ENCODE results near the gene ATOSB. TPM values are rescaled to one million over a fixed set of nuclear protein-coding genes. Genes with fewer than 3 reads are reported as not detected.

Gene ATOSB
- total and polyA plus RNA-seq, 2 experiments from 2014 or later: 2.3 to 6.1 TPM

GRCh38 chr9:35140093-35140492, 24.4 kb upstream of the ATOSB start:
- no peaks in the 10 kb centered on the region for H3F3A ChIP-seq (replicated peaks; ENCODE audit: low read depth)
- H3K27me3 ChIP-seq (ENCODE audit: insufficient read depth): no peaks in the 10 kb centered on the region
- Mint-ChIP-seq H3K36me3 (ENCODE audit: low read depth) (peaks cover 19% of the 10 kb centered on the region), H3K9me3 (peaks cover 61% of the 10 kb centered on the region), H3K4me3 (no peak overlapping the region), H3K4me1 (no peaks in the 10 kb centered on the region), H3K27me3 (ENCODE audit: insufficient read depth, low read depth, poor library complexity) (peaks cover 8% of the 10 kb centered on the region), H3K27ac (no peak overlapping the region)
- H3K79me2 ChIP-seq (replicated peaks; ENCODE audit: insufficient read depth): no peaks in the 10 kb centered on the region
- H3K4me1 ChIP-seq (ENCODE audit: insufficient read depth): no peaks in the 10 kb centered on the region
- H3K4me2 ChIP-seq: no peak overlapping the region
- no peak overlapping the region for H3K4me3 ChIP-seq
- no peaks in the 10 kb centered on the region for H4K20me1 ChIP-seq (replicated peaks; ENCODE audit: insufficient read depth)
- H3K9me2 ChIP-seq (ENCODE audit: insufficient read depth): no peaks in the 10 kb centered on the region
- no peak for ATAC-seq
- peaks cover 16% of the 10 kb centered on the region; the same call in 1 of the 2 replicates for H3K36me3 ChIP-seq (ENCODE audit: insufficient read depth)
- H3K27ac ChIP-seq (ENCODE audit: low read depth): no peak overlapping the region
- DNase-seq (ENCODE audit: low spot score): no peak
- TF ChIP-seq ZNF462 (CRISPR knock-in tag; IDR thresholded peaks at IDR 0.05): no peak
- no peak for TF ChIP-seq POLR2AphosphoS5 (IDR thresholded peaks at IDR 0.05; ENCODE audit: low read depth)
- TF ChIP-seq ETS1 (IDR thresholded peaks at IDR 0.05): no peak
- TF ChIP-seq CTCF (conservative IDR thresholded peaks at IDR 0.05; ENCODE audit: low read depth in 2 of 2): no peak
- TF ChIP-seq EZH2 (IDR thresholded peaks at IDR 0.05; ENCODE audit: low read depth, unreplicated experiment): no peak
- no peak for TF ChIP-seq JUNB (IDR thresholded peaks at IDR 0.05; ENCODE audit: unreplicated experiment)
- TF ChIP-seq NANOG (IDR thresholded peaks at IDR 0.05; ENCODE audit: borderline replicate concordance): no peak
- TF ChIP-seq CREB1 (CRISPR knock-in tag; IDR thresholded peaks at IDR 0.05; ENCODE audit: low read depth): no peak
- no peak for TF ChIP-seq EZH2phosphoT487 (IDR thresholded peaks at IDR 0.05; ENCODE audit: unreplicated experiment)
- no peak for TF ChIP-seq REST (IDR thresholded peaks at IDR 0.05; ENCODE audit: unreplicated experiment)
- no peak overlapping the region for H2AFZ ChIP-seq

Data from GM23338 (cell line).